GM12872 (cell line): ENCODE data around the gene PRMT6.

Experiments used
- CTCF ChIP-seq: IDR thresholded peaks from 3 replicates; pipeline ENCODE4 v1.5.1; 2011; ENCODE audit warnings: low read depth, mild to moderate bottlenecking, low read length, moderate library complexity; ENCODE audit not compliant: insufficient read depth

The PRMT6 gene

GRCh38 chr1:107079249-107079648, 22.8 kb downstream of the PRMT6 start:
- TF ChIP-seq CTCF = no peak

- no peak for TF ChIP-seq CTCF
These were observed 24.6 kb downstream of the PRMT6 start for GRCh38 chr1:107081102-107081501.

- no peak for TF ChIP-seq CTCF
These were observed 34.9 kb downstream of the PRMT6 start for GRCh38 chr1:107091418-107091817.

- TF ChIP-seq CTCF = no peak
These were observed 39.2 kb downstream of the PRMT6 start for GRCh38 chr1:107095647-107096046.

DNA sequence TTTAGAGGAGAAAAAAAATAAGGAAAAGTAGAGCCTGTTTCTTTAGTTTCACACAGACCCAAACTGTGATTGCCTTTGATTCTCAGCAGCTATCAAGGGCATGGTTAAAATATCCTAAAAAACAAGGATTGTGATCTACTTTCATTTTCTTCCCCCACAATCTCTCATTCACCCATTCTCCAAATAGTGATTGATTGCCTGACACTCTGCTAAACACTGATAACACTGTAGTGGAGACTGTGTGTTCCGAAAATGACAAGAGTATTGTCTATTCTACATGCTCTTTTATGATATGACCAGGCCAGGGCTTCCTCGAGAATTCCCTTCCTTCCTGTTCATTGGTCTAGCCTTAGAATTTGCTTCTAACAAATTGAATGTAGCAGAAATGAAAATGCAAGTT, 40.2 kb downstream of the PRMT6 start:
- TF ChIP-seq CTCF = no peak

GRCh38 chr1:107098961-107099360, 42.5 kb downstream of the PRMT6 start:
- no peak for TF ChIP-seq CTCF

GRCh38 chr1:107100331-107100984, 44.0 kb downstream of the PRMT6 start:
- TF ChIP-seq CTCF = no peak
